Measurements from ENCODE around the gene PEAK1. TPM values are rescaled to one million over a fixed set of nuclear protein-coding genes. Genes with fewer than 3 reads are reported as not detected.

Gene PEAK1
- total and polyA plus RNA-seq, 4 donors, result 8.6 to 147 (median 40.2) TPM

DNA sequence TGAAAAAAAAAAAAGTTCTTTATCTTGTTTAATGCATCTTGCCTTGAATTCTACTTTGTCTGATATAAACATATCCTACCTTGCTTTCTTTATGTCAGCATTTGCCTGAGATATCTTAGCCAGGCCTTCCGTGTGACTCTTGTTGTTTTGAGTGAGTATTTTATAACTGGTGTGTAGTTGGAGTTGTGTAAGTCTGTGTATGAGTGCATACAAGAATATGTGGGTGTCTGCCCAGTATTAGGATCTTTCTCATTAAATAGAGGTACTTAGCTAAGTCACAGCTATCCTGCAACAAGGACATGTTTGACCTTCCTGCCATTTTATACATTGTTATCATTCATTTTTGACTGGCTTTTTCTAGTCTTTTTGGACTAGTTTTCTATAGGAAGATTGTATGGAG, 326.5 kb downstream of the PEAK1 start:
- Histone ChIP-seq H3K27me3 (ENCODE audit: control insufficient read depth in 3 of 3, insufficient read depth in 3 of 3, low read length in 2 of 3) (no peaks in the 10 kb centered on the region), H3K36me3 (ENCODE audit: control insufficient read depth in 4 of 4, insufficient read depth in 4 of 4, low read length in 4 of 4) (no peaks in the 10 kb centered on the region), H3K27ac (ENCODE audit: low read depth in 1 of 2, low read length in 1 of 2) (no peak overlapping the region), H3K9me3 (ENCODE audit: control insufficient read depth in 4 of 4, insufficient read depth in 3 of 4, low read length in 3 of 4) (no peaks in the 10 kb centered on the region), H3K4me3 (no peak overlapping the region), H3K4me1 (ENCODE audit: control insufficient read depth in 5 of 5, insufficient read depth in 5 of 5, low read length in 5 of 5) (no peaks in the 10 kb centered on the region), H3K9ac (ENCODE audit: insufficient read depth in 1 of 2, low read length in 2 of 2) (no peak overlapping the region)
- TF ChIP-seq, protein P1, sequence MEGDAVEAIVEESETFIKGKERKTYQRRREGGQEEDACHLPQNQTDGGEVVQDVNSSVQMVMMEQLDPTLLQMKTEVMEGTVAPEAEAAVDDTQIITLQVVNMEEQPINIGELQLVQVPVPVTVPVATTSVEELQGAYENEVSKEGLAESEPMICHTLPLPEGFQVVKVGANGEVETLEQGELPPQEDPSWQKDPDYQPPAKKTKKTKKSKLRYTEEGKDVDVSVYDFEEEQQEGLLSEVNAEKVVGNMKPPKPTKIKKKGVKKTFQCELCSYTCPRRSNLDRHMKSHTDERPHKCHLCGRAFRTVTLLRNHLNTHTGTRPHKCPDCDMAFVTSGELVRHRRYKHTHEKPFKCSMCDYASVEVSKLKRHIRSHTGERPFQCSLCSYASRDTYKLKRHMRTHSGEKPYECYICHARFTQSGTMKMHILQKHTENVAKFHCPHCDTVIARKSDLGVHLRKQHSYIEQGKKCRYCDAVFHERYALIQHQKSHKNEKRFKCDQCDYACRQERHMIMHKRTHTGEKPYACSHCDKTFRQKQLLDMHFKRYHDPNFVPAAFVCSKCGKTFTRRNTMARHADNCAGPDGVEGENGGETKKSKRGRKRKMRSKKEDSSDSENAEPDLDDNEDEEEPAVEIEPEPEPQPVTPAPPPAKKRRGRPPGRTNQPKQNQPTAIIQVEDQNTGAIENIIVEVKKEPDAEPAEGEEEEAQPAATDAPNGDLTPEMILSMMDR (IDR thresholded peaks at IDR 0.05; ENCODE audit: control extremely low read depth, extremely low read depth), result no peak
- WGBS, 2 donors, result 87 to 88% methylated on average over 1 of the region's 1 CpG
- ATAC-seq (ENCODE audit: insufficient read depth, low FRiP score), result no peak
- DNase-seq, result no peak

GRCh38 chr15:77091097-77091496, 328.8 kb downstream of the PEAK1 start:
- TF ChIP-seq, protein P1 (IDR thresholded peaks at IDR 0.05; ENCODE audit: control extremely low read depth, extremely low read depth), result no peak
- ATAC-seq (ENCODE audit: insufficient read depth, low FRiP score) (no peak), DNase-seq (no peak)
- Histone ChIP-seq H3K9ac (ENCODE audit: insufficient read depth in 1 of 2, low read length in 2 of 2) (no peak overlapping the region), H3K27me3 (ENCODE audit: control insufficient read depth in 3 of 3, insufficient read depth in 3 of 3, low read length in 2 of 3) (no peaks in the 10 kb centered on the region), H3K27ac (ENCODE audit: low read depth in 1 of 2, low read length in 1 of 2) (no peak overlapping the region), H3K4me3 (no peak overlapping the region), H3K4me1 (ENCODE audit: control insufficient read depth in 5 of 5, insufficient read depth in 5 of 5, low read length in 5 of 5) (no peaks in the 10 kb centered on the region), H3K9me3 (ENCODE audit: control insufficient read depth in 4 of 4, insufficient read depth in 3 of 4, low read length in 3 of 4) (no peaks in the 10 kb centered on the region), H3K36me3 (ENCODE audit: control insufficient read depth in 4 of 4, insufficient read depth in 4 of 4, low read length in 4 of 4) (no peaks in the 10 kb centered on the region)
- 80 to 86% methylated on average over 2 of the region's 2 CpGs for WGBS, 2 donors

DNA sequence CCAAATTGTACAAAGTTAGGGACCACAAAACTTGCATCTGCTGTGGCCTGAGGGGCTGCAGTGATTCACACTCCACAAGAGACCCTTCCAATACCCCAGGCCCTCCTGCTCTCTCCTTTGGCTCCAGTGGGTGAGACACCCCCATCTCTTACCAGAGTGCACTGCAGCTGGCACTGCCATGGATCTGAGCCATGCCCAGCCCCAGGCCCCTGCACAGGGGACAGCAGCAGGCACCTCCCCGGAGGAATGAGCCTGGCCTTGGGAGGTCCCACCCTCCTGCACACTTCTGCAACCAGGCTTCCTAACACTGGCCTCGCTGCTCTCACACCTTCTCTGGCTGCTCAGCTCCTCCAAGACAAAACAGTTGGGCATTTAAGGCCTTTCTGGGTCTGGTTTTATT, 332.7 kb downstream of the PEAK1 start:
- Histone ChIP-seq H3K9me3 (ENCODE audit: control insufficient read depth in 4 of 4, insufficient read depth in 3 of 4, low read length in 3 of 4) (no peaks in the 10 kb centered on the region), H3K4me1 (ENCODE audit: control insufficient read depth in 5 of 5, insufficient read depth in 5 of 5, low read length in 5 of 5) (peaks cover 0 to 10% (median 0%) of the 10 kb centered on the region in 5 donors), H3K36me3 (ENCODE audit: control insufficient read depth in 4 of 4, insufficient read depth in 4 of 4, low read length in 4 of 4) (no peaks in the 10 kb centered on the region), H3K27ac (ENCODE audit: low read depth in 1 of 2, low read length in 1 of 2) (no peak overlapping the region), H3K9ac (ENCODE audit: insufficient read depth in 1 of 2, low read length in 2 of 2) (no peak overlapping the region), H3K4me3 (no peak overlapping the region), H3K27me3 (ENCODE audit: control insufficient read depth in 3 of 3, insufficient read depth in 3 of 3, low read length in 2 of 3) (no peaks in the 10 kb centered on the region)
- DNase-seq (no peak), ATAC-seq (ENCODE audit: insufficient read depth, low FRiP score) (no peak)
- TF ChIP-seq, protein P1 (IDR thresholded peaks at IDR 0.05; ENCODE audit: control extremely low read depth, extremely low read depth), result no peak
- WGBS, 2 donors, result 83 to 90% methylated on average over 2 of the region's 2 CpGs

DNA sequence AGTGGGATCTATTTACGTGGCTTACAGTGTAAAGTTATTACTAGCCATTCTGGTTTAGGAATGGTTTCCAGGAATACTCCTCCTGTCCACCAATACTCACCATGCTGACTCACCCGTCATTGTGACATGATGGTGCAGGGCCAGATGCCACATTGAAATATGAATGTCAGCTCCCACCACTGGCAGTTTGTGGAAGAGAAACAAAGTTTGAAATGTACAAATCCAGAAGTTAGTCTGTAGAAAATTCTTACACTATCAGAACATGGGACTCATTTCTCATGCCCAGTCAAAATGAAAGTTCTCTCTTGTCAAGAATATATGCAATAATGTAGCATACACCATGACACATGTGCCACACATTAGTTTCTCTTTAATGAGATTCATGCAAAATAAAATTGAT, 334.6 kb downstream of the PEAK1 start:
- 29 to 60% methylated on average over 2 of the region's 2 CpGs for WGBS, 2 donors
- peaks cover 0 to 12% (median 0%) of the 10 kb centered on the region in 5 donors for H3K4me1 ChIP-seq (ENCODE audit: control insufficient read depth in 5 of 5, insufficient read depth in 5 of 5, low read length in 5 of 5)
- DNase-seq, result no peak
- no peaks in the 10 kb centered on the region for H3K9me3 ChIP-seq (ENCODE audit: control insufficient read depth in 4 of 4, insufficient read depth in 3 of 4, low read length in 3 of 4)
- no peak overlapping the region for H3K9ac ChIP-seq (ENCODE audit: insufficient read depth in 1 of 2, low read length in 2 of 2)
- H3K27ac ChIP-seq (ENCODE audit: low read depth in 1 of 2, low read length in 1 of 2), result no peak overlapping the region
- no peaks in the 10 kb centered on the region for H3K36me3 ChIP-seq (ENCODE audit: control insufficient read depth in 4 of 4, insufficient read depth in 4 of 4, low read length in 4 of 4)
- no peak overlapping the region for H3K4me3 ChIP-seq
- no peak for ATAC-seq (ENCODE audit: insufficient read depth, low FRiP score)
- no peaks in the 10 kb centered on the region for H3K27me3 ChIP-seq (ENCODE audit: control insufficient read depth in 3 of 3, insufficient read depth in 3 of 3, low read length in 2 of 3)
- TF ChIP-seq, protein P1 (IDR thresholded peaks at IDR 0.05; ENCODE audit: control extremely low read depth, extremely low read depth), result no peak

Data from lung (tissue), 12 donors.